CD4-positive, alpha-beta memory T cell (primary cell): ENCODE measurements around the gene SLC25A46. TPM values are rescaled to one million over a fixed set of nuclear protein-coding genes. Genes with fewer than 3 reads are reported as not detected.

Source experiments
- CTCF ChIA-PET: fragments of 350-600 bp; sonication (Branson Sonifier 250); formaldehyde crosslinking; loops from one replicate; lab custom pipeline; 2021; ENCODE audit warnings: inconsistent platforms; ENCODE audit not compliant: partially characterized antibody; lab: Charles Lee
- POLR2A ChIA-PET: fragments of 350-600 bp; sonication (Branson Sonifier 250); formaldehyde crosslinking; loops from one replicate; lab custom pipeline; 2021; ENCODE audit not compliant: partially characterized antibody; lab: Charles Lee
- DNase-seq, 5 donors: peaks; one replicate each; pipeline versions ENCODE4 v3.0.0 to v3.0.0-alpha.2; 2020 to 2022; ENCODE audit warnings: mixed read lengths in 1 of 5
- H3K27ac ChIP-seq: one replicate; pipeline ENCODE4 v1.7.0; 2013; ENCODE audit warnings: low read depth, low read length
- H3K27me3 ChIP-seq: 2 replicates; pipeline ENCODE4 v1.7.0; 2013; ENCODE audit warnings: mild to moderate bottlenecking, low read length, moderate library complexity; ENCODE audit not compliant: insufficient read depth
- H3K36me3 ChIP-seq: 2 replicates; pipeline ENCODE4 v1.7.0; 2013; ENCODE audit warnings: mild to moderate bottlenecking, low read length, moderate library complexity; ENCODE audit not compliant: insufficient read depth
- H3K4me1 ChIP-seq: 2 replicates; pipeline ENCODE4 v1.7.0; 2013; ENCODE audit warnings: mild to moderate bottlenecking, low read length, moderate library complexity; ENCODE audit not compliant: insufficient read depth
- H3K4me3 ChIP-seq, 2 donors: one replicate each; pipeline ENCODE4 v1.7.0; 2013; ENCODE audit warnings: low read length in 2 of 2, mild to moderate bottlenecking in 1 of 2
- H3K9me3 ChIP-seq, 2 donors: one replicate each; pipeline ENCODE4 v1.7.0; 2013; ENCODE audit warnings: low read length in 2 of 2, control low read depth in 1 of 2; ENCODE audit not compliant: control insufficient read depth in 1 of 2
- H3K27ac Mint-ChIP-seq, 7 donors: one replicate each; pipeline ENCODE4 v1.8.0; 2020 to 2021; ENCODE audit warnings: mixed read lengths in 7 of 7, mild to moderate bottlenecking in 6 of 7, inconsistent platforms in 3 of 7, moderate library complexity in 3 of 7
- H3K27me3 Mint-ChIP-seq, 2 donors: one replicate each; pipeline ENCODE4 v1.8.0; 2020 to 2021; ENCODE audit warnings: mixed read lengths in 2 of 2
- H3K36me3 Mint-ChIP-seq, 2 donors: one replicate each; pipeline ENCODE4 v1.8.0; 2020 to 2021; ENCODE audit warnings: mixed read lengths in 2 of 2, inconsistent platforms in 1 of 2, mild to moderate bottlenecking in 1 of 2
- H3K4me1 Mint-ChIP-seq, 4 donors: one replicate each; pipeline ENCODE4 v1.8.0; 2020 to 2021; ENCODE audit warnings: mixed read lengths in 4 of 4, mild to moderate bottlenecking in 1 of 4
- H3K4me3 Mint-ChIP-seq, 8 donors: one replicate each; pipeline ENCODE4 v1.8.0; 2020 to 2021; ENCODE audit warnings: mixed read lengths in 8 of 8, mild to moderate bottlenecking in 7 of 8, moderate library complexity in 6 of 8, inconsistent platforms in 3 of 8
- H3K9me3 Mint-ChIP-seq, 8 donors: one replicate each; pipeline ENCODE4 v1.8.0; 2020 to 2021; ENCODE audit warnings: mixed read lengths in 8 of 8, mild to moderate bottlenecking in 5 of 8, inconsistent platforms in 3 of 8, moderate library complexity in 1 of 8
- intact Hi-C: fragments of 100-400 bp; cut with micrococcal nuclease; formaldehyde crosslinking; loops from one replicate; pipeline ENCODE4 v1.15.1; 2023
- polyA plus RNA-seq, 2 donors: library from polyadenylated mRNA; unstranded; fragments of 300-500 nt; fragmentation: Illumina TruSeq; gene quantifications; one replicate each; pipeline ENCODE4 v1.2.3, GENCODE V29; 2021
- total RNA-seq, 2 experiments: library from RNA; stranded (reverse); gene quantifications; one replicate each; pipeline ENCODE4 v1.2.3, GENCODE V29; 2021

Gene SLC25A46
- total and polyA plus RNA-seq, 4 experiments from 2014 or later, result 23.0 to 39.9 (median 38.1) TPM

DNA sequence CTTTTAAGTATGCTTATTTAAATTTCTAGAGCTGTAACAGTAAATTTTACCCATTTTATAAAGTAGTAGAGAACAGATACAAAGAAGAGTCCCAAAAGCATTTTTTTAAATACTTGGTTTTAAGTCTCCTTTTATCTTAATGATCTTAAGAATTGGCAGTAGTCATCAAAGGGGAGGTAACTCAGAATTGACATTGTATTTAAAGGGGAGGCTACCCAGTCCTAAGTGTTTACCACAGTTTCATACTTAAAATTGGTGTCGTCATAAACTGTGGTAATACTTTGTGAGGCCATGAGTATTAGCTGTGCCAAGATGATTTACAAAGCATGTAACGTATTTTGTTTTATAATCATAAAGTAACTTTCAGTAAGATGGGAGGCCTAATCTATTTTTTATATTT, 14.8 kb downstream of the SLC25A46 start:
- ChIA-PET CTCF (interaction anchor here (1.4 kb wide), 1 partner anchor 12 kb away, joined by 5 read pairs; no protein-coding TSS in a partner anchor), POLR2A (interaction anchor here (1.8 to 3.5 kb wide), 2 partner anchors 15 to 339 kb away, joined by 5 to 21 read pairs; partner anchors contain the start of genes SLC25A46 and WDR36)
- Mint-ChIP-seq H3K27me3 (no peaks in the 10 kb centered on the region), H3K36me3 (peaks cover 27 to 46% of the 10 kb centered on the region in 2 donors), H3K9me3 (peaks cover 0 to 2% (median 0%) of the 10 kb centered on the region in 8 donors), H3K4me1 (peaks cover 38 to 56% (median 44%) of the 10 kb centered on the region in 4 donors), H3K4me3 (no peak overlapping the region), H3K27ac (peak overlapping the region in 6 of 7 donors; percentile 58 to 94 (median 82))
- intact Hi-C loops, result no loop called here
- Histone ChIP-seq H3K4me3 (no peak overlapping the region), H3K4me1 (peaks cover 38% of the 10 kb centered on the region), H3K27ac (no peak overlapping the region), H3K27me3 (no peaks in the 10 kb centered on the region), H3K9me3 (no peaks in the 10 kb centered on the region), H3K36me3 (no peaks in the 10 kb centered on the region)
- peak in 1 of 5 donors; percentile 23 for DNase-seq

DNA sequence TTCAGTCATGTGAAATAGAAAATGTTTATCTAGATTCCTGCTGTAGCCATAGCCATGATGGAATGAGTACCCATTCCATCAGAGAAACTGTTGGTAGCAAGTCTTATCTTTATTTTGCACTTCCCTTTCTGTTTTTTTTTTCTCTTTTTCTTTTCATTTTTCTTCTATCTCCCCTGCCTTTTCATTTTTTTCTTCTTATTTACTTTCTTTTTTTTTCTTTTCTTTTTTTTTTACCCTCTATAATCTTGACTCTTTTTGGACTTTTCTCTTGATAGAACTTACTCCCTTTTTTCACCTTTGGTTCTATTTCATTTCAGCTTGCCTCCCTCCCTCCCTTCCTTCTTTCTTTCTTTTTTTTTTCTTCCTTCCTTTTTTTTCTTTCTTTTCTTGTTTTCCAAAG, 15.4 kb downstream of the SLC25A46 start:
- ChIA-PET POLR2A (interaction anchor here (1.8 to 3.5 kb wide), 2 partner anchors 15 to 338 kb away, joined by 5 to 21 read pairs; partner anchors contain the start of genes SLC25A46 and WDR36), CTCF (no interaction called here)
- Histone ChIP-seq H3K36me3 (no peaks in the 10 kb centered on the region), H3K4me3 (no peak overlapping the region), H3K27me3 (no peaks in the 10 kb centered on the region), H3K27ac (no peak overlapping the region), H3K4me1 (peaks cover 38% of the 10 kb centered on the region), H3K9me3 (no peaks in the 10 kb centered on the region)
- peaks cover 22 to 41% of the 10 kb centered on the region in 2 donors for H3K36me3 Mint-ChIP-seq
- H3K27me3 Mint-ChIP-seq, result no peaks in the 10 kb centered on the region
- intact Hi-C loops, result no loop called here
- peak overlapping the region; percentile 21 to 94 (median 75) for H3K27ac Mint-ChIP-seq
- no peaks in the 10 kb centered on the region for H3K9me3 Mint-ChIP-seq
- no peak for DNase-seq
- H3K4me3 Mint-ChIP-seq, result no peak overlapping the region
- peaks cover 38 to 56% (median 42%) of the 10 kb centered on the region in 4 donors for H3K4me1 Mint-ChIP-seq

DNA sequence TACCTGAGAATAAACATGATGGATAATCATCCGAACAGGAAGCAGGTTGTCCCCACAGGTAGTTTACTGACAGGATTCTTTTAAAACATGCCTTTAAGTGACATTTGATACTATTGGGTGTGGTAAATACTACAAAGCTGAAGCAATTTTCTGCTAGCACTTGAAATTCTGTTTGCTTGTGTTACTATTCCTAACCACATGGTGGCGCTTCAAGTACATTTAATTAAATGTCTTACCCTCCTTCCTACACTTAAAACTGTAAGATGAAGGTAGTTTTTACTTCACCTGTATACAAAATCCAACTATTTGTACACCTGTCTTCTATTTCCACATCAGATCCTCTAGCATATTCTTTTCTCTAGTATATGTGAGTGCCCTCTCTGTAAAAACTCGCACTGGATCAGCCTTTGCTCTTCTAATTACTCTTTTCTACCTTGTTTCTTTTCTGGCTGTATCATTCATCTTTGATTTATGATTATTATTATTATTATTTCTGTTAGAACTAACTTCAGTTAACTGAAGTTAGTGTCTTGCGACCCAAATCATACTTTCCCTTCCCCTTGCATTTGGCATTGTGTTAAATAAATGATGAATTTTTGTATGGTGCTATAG, 18.4 kb downstream of the SLC25A46 start:
- POLR2A ChIA-PET, result no interaction called here
- intact Hi-C loops, result loop anchor here (1.0 to 5.0 kb wide), 2 partner anchors 1390 to 1405 kb away; no protein-coding TSS in a partner anchor
- H3K4me3 ChIP-seq, result no peak overlapping the region
- H3K9me3 ChIP-seq, result no peaks in the 10 kb centered on the region
- peaks cover 26% of the 10 kb centered on the region for H3K4me1 ChIP-seq
- Mint-ChIP-seq H3K4me1 (peaks cover 20 to 31% (median 22%) of the 10 kb centered on the region in 4 donors), H3K4me3 (no peak overlapping the region), H3K27me3 (no peaks in the 10 kb centered on the region), H3K36me3 (peaks cover 16 to 29% of the 10 kb centered on the region in 2 donors), H3K9me3 (no peaks in the 10 kb centered on the region), H3K27ac (peak overlapping the region in 1 of 7 donors; percentile 40)
- H3K27ac ChIP-seq, result no peak overlapping the region
- no peaks in the 10 kb centered on the region for H3K27me3 ChIP-seq
- H3K36me3 ChIP-seq, result peaks cover 11% of the 10 kb centered on the region
- DNase-seq, result peak in 4 of 5 donors; percentile 28 to 43 (median 30)
- CTCF ChIA-PET, result interaction anchor here (1.0 to 3.4 kb wide), 4 partner anchors 11 to 1389 kb away, joined by 3 to 24 read pairs (median 6); partner anchors contain the start of gene SLC25A46

DNA sequence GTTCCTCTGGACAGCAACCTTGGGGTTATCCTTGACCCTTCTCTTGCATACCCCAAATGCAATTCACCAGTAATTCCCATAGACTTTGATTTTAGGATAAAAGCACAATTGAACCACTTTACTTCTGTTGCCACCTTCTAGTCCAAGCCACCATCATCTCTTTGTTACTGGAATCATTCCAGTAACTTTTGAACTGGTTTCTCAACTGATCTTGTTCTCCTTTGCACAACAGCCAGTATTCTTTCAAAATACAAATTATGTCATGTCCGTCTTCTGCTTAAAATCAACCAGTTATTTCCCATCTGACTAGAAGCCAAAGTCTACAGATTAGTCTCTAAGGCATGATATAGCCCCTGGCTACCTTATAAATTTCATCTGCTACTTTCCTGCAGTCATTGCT, 21.4 kb downstream of the SLC25A46 start:
- ChIA-PET POLR2A (no interaction called here), CTCF (no interaction called here)
- no peak overlapping the region for H3K4me3 Mint-ChIP-seq
- intact Hi-C loops, result no loop called here
- Histone ChIP-seq H3K4me3 (no peak overlapping the region), H3K36me3 (peaks cover 19% of the 10 kb centered on the region), H3K4me1 (no peaks in the 10 kb centered on the region), H3K27ac (no peak overlapping the region), H3K9me3 (no peaks in the 10 kb centered on the region), H3K27me3 (no peaks in the 10 kb centered on the region)
- H3K4me1 Mint-ChIP-seq, result peaks cover 0 to 5% (median 2%) of the 10 kb centered on the region in 4 donors
- no peaks in the 10 kb centered on the region for H3K9me3 Mint-ChIP-seq
- no peak overlapping the region for H3K27ac Mint-ChIP-seq
- H3K36me3 Mint-ChIP-seq, result peaks cover 16 to 24% of the 10 kb centered on the region in 2 donors
- no peak for DNase-seq
- no peaks in the 10 kb centered on the region for H3K27me3 Mint-ChIP-seq

DNA sequence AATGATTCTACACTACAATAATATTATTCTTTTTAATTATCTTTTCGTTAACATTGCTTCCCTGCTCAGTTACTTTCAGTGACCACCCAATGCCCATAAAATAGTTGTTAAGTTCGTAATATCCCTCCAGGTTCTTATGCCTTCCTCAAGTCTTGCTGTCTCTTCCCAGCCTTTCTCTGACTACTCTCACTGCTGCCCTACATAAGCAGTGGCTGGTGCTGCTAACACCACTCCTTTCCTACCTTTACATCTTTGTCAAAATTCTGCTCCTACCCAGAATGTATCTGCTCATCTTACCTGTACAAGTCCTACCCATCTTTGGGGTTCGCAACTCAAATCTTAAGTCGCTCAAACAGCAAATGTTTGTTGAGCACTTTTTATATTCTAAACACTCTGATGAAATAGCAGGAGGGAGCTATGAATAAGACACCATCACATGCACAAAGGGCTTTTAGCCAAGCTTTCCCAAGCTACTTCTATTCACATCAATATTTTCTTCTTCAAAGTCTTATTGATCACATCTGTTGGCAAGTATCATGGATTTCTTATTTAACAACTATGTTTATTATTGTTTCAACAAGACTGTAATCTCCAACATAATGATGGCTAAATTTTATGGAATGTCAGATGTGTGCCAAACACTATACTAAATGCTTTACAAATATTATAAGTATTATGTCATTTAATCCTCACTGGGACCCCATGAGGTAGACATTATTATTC, 29.5 kb downstream of the SLC25A46 start:
- POLR2A ChIA-PET, result no interaction called here
- no peaks in the 10 kb centered on the region for H3K36me3 ChIP-seq
- Mint-ChIP-seq H3K27ac (no peak overlapping the region), H3K4me3 (no peak overlapping the region), H3K27me3 (peaks cover 0 to 7% of the 10 kb centered on the region in 2 donors), H3K36me3 (peaks cover 1 to 5% of the 10 kb centered on the region in 2 donors), H3K9me3 (no peaks in the 10 kb centered on the region), H3K4me1 (no peaks in the 10 kb centered on the region)
- H3K4me1 ChIP-seq, result no peaks in the 10 kb centered on the region
- intact Hi-C loops, result no loop called here
- CTCF ChIA-PET, result interaction anchor here (2.5 kb wide), 1 partner anchor 11 kb away, joined by 9 read pairs; no protein-coding TSS in a partner anchor
- no peak overlapping the region for H3K4me3 ChIP-seq
- no peak overlapping the region for H3K27ac ChIP-seq
- DNase-seq, result no peak
- H3K27me3 ChIP-seq, result no peaks in the 10 kb centered on the region
- no peaks in the 10 kb centered on the region for H3K9me3 ChIP-seq

DNA sequence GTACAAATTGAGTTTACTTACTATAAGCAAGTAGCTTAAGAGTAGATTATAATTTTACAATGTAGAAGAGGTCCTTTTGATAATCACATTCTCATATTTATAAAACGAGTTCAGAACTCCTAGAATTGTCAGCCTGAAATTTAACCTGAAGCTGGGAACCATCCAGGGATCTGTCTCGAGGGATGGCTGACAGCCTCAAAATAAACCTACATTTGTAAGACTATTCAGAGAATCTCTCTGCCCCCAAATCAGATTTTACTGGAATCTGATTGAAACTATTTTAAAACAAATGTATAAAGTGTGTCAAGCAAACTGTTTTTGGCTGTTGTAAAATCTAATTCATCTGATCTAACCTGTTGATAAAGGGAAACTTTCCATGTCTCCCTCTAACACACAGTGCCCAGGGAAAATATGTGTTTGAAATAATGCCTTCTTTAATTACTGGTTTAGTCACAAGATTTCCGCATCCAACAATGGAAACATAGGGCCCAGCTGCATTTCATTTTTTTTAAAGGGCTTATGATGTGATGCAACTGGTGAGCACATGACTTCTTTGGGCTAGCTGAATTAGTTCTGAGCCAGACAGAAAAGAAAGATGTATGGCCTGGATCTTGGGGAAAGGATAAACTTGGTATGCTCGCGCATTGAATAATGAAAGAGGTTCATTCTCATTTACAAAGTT, 30.3 kb downstream of the SLC25A46 start:
- CTCF ChIA-PET, result interaction anchor here (2.5 kb wide), 1 partner anchor 12 kb away, joined by 9 read pairs; no protein-coding TSS in a partner anchor
- Mint-ChIP-seq H3K27me3 (peaks cover 0 to 7% of the 10 kb centered on the region in 2 donors), H3K9me3 (peaks cover 0 to 3% (median 0%) of the 10 kb centered on the region in 8 donors), H3K36me3 (peaks cover 1 to 5% of the 10 kb centered on the region in 2 donors), H3K27ac (no peak overlapping the region), H3K4me1 (no peaks in the 10 kb centered on the region), H3K4me3 (no peak overlapping the region)
- intact Hi-C loops, result no loop called here
- Histone ChIP-seq H3K36me3 (no peaks in the 10 kb centered on the region), H3K9me3 (no peaks in the 10 kb centered on the region), H3K27me3 (no peaks in the 10 kb centered on the region), H3K4me1 (no peaks in the 10 kb centered on the region), H3K4me3 (no peak overlapping the region), H3K27ac (no peak overlapping the region)
- no peak for DNase-seq
- POLR2A ChIA-PET, result no interaction called here
